Tibial nerve (tissue), 4 donors: Measurements from ENCODE around the gene EMID1. TPM values are rescaled to one million over a fixed set of nuclear protein-coding genes. Genes with fewer than 3 reads are reported as not detected.

Source experiments
- DNase-seq, 2 donors: peaks; one replicate each; pipeline ENCODE4 v3.0.0-alpha.2; 2019; ENCODE audit warnings: low spot score in 2 of 2
- H3K27ac ChIP-seq, 4 donors: fragments of 200-600 bp; sonication (generic) in 3 of 4; one replicate each; pipeline ENCODE4 v1.5.1; 2017 to 2019; ENCODE audit warnings: mild to moderate bottlenecking in 1 of 4
- H3K27me3 ChIP-seq, 2 donors: fragments of 200-600 bp; sonication (generic) in 1 of 2; one replicate each; pipeline versions ENCODE4 v1.5.1 to v1.6.0; 2017 to 2019
- H3K36me3 ChIP-seq, 3 donors: fragments of 200-600 bp; sonication (generic); one replicate each; pipeline ENCODE4 v1.5.1; 2018 to 2019
- H3K4me1 ChIP-seq, 4 donors: fragments of 200-600 bp; sonication (generic) in 3 of 4; one replicate each; pipeline ENCODE4 v1.5.1; 2017 to 2019
- H3K4me3 ChIP-seq, 4 donors: fragments of 200-600 bp; sonication (generic) in 3 of 4; one replicate each; pipeline ENCODE4 v1.5.1; 2017 to 2019; ENCODE audit warnings: mild to moderate bottlenecking in 1 of 4, moderate library complexity in 1 of 4
- H3K9me3 ChIP-seq, 4 donors: fragments of 200-600 bp; sonication (generic) in 3 of 4; one replicate each; pipeline ENCODE4 v1.5.1; 2017 to 2019
- CTCF ChIP-seq, 5 experiments: fragments of 200-600 bp in 3 of 5; fragments of 450-650 bp in 2 of 5; sonication (generic) in 3 of 5; IDR thresholded peaks; one replicate each; pipeline ENCODE4 v1.5.1; 2016 to 2019; ENCODE audit warnings: antibody characterized with exemption in 5 of 5, mild to moderate bottlenecking in 3 of 5, moderate library complexity in 2 of 5
- EP300 ChIP-seq, 2 donors: sonication (generic); formaldehyde crosslinking; IDR thresholded peaks; one replicate each; pipeline ENCODE4 v1.6.1; 2017; ENCODE audit warnings: antibody characterized with exemption in 2 of 2, mild to moderate bottlenecking in 1 of 2
- POLR2A ChIP-seq, 2 donors: fragments of 450-650 bp; IDR thresholded peaks; one replicate each; pipeline ENCODE4 v1.6.1; 2017; ENCODE audit warnings: antibody characterized with exemption in 2 of 2, mild to moderate bottlenecking in 2 of 2, moderate library complexity in 2 of 2
- WGBS, 2 donors: methylation state at CpG; one replicate each; pipeline ENCODE4 v1.1.5; 2018; 5-methylcytosine and 5-hydroxymethylcytosine counted together
- total RNA-seq, 4 donors: library from RNA; depleted of rRNA; stranded (reverse); fragments of >200 nt; gene quantifications; one replicate each; pipeline ENCODE4 v1.1.0, GENCODE V29; 2016

The EMID1 gene
- total RNA-seq, 4 donors from 2014 or later: 1.0 to 9.9 (median 3.0) TPM

GRCh38 chr22:29207243-29207550 lies 1.5 kb downstream of the EMID1 start:
- no peak for DNase-seq
- Histone ChIP-seq H3K36me3 (no peaks in the 10 kb centered on the region), H3K9me3 (no peaks in the 10 kb centered on the region), H3K27me3 (peaks cover 0 to 10% of the 10 kb centered on the region in 2 donors), H3K4me3 (no peak overlapping the region), H3K4me1 (peaks cover 0 to 31% (median 10%) of the 10 kb centered on the region in 4 donors), H3K27ac (no peak overlapping the region)
- TF ChIP-seq CTCF (IDR thresholded peaks at IDR 0.05) (no peak), POLR2A (IDR thresholded peaks at IDR 0.05) (no peak), EP300 (IDR thresholded peaks at IDR 0.05) (no peak)
- WGBS, 2 donors: 94 to 97% methylated on average over 5 of the region's 5 CpGs

GRCh38 chr22:29207562-29208501 lies 2.1 kb downstream of the EMID1 start:
- no peaks in the 10 kb centered on the region for H3K36me3 ChIP-seq
- 48 to 56% methylated on average over 10 of the region's 11 CpGs for WGBS, 2 donors
- no peak overlapping the region for H3K27ac ChIP-seq
- H3K27me3 ChIP-seq: peaks cover 0 to 10% of the 10 kb centered on the region in 2 donors
- no peak overlapping the region for H3K4me3 ChIP-seq
- no peak for TF ChIP-seq EP300 (IDR thresholded peaks at IDR 0.05)
- no peak for DNase-seq
- peaks cover 0 to 25% (median 9%) of the 10 kb centered on the region in 4 donors for H3K4me1 ChIP-seq
- H3K9me3 ChIP-seq: no peaks in the 10 kb centered on the region

GRCh38 chr22:29208502-29208862 lies 2.8 kb downstream of the EMID1 start:
- no peaks in the 10 kb centered on the region for H3K9me3 ChIP-seq
- no peaks in the 10 kb centered on the region for H3K36me3 ChIP-seq
- DNase-seq: no peak
- no peak overlapping the region for H3K4me3 ChIP-seq
- WGBS, 2 donors: 60 to 100% methylated on average over 2 to 4 of the region's 4 CpGs
- no peak for TF ChIP-seq CTCF (IDR thresholded peaks at IDR 0.05)
- no peak for TF ChIP-seq EP300 (IDR thresholded peaks at IDR 0.05)
- no peak for TF ChIP-seq POLR2A (IDR thresholded peaks at IDR 0.05)
- H3K27ac ChIP-seq: no peak overlapping the region
- peaks cover 0 to 23% (median 9%) of the 10 kb centered on the region in 4 donors for H3K4me1 ChIP-seq
- peaks cover 0 to 10% of the 10 kb centered on the region in 2 donors for H3K27me3 ChIP-seq

- no peak for TF ChIP-seq POLR2A (IDR thresholded peaks at IDR 0.05)
- no peak for TF ChIP-seq CTCF (IDR thresholded peaks at IDR 0.05)
- no peak for TF ChIP-seq EP300 (IDR thresholded peaks at IDR 0.05)
- H3K27me3 ChIP-seq: peaks cover 0 to 10% of the 10 kb centered on the region in 2 donors
- H3K4me1 ChIP-seq: peaks cover 0 to 23% (median 9%) of the 10 kb centered on the region in 4 donors
- H3K27ac ChIP-seq: no peak overlapping the region
- no peaks in the 10 kb centered on the region for H3K9me3 ChIP-seq
- H3K4me3 ChIP-seq: no peak overlapping the region
- H3K36me3 ChIP-seq: no peaks in the 10 kb centered on the region
- WGBS, 2 donors: 51 to 63% methylated on average over 13 to 17 of the region's 17 CpGs
- DNase-seq: no peak
These were observed 3.4 kb downstream of the EMID1 start for GRCh38 chr22:29208879-29209623.

GRCh38 chr22:29209624-29209929 lies 3.9 kb downstream of the EMID1 start:
- Histone ChIP-seq H3K36me3 (no peaks in the 10 kb centered on the region), H3K27ac (no peak overlapping the region), H3K27me3 (peaks cover 0 to 10% of the 10 kb centered on the region in 2 donors), H3K4me3 (no peak overlapping the region), H3K4me1 (peaks cover 0 to 23% (median 9%) of the 10 kb centered on the region in 4 donors), H3K9me3 (no peaks in the 10 kb centered on the region)
- TF ChIP-seq EP300 (IDR thresholded peaks at IDR 0.05): no peak
- TF ChIP-seq CTCF (IDR thresholded peaks at IDR 0.05): no peak
- no peak for TF ChIP-seq POLR2A (IDR thresholded peaks at IDR 0.05)
- WGBS, 2 donors: 89 to 95% methylated on average over 2 to 3 of the region's 3 CpGs
- no peak for DNase-seq
